ENCODE measurements around the gene SLBP.

GRCh38 chr4:1713003-1713851 is 1.1 kb upstream of the SLBP start:
- TF ChIP-seq, protein P1, sequence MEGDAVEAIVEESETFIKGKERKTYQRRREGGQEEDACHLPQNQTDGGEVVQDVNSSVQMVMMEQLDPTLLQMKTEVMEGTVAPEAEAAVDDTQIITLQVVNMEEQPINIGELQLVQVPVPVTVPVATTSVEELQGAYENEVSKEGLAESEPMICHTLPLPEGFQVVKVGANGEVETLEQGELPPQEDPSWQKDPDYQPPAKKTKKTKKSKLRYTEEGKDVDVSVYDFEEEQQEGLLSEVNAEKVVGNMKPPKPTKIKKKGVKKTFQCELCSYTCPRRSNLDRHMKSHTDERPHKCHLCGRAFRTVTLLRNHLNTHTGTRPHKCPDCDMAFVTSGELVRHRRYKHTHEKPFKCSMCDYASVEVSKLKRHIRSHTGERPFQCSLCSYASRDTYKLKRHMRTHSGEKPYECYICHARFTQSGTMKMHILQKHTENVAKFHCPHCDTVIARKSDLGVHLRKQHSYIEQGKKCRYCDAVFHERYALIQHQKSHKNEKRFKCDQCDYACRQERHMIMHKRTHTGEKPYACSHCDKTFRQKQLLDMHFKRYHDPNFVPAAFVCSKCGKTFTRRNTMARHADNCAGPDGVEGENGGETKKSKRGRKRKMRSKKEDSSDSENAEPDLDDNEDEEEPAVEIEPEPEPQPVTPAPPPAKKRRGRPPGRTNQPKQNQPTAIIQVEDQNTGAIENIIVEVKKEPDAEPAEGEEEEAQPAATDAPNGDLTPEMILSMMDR (IDR thresholded peaks at IDR 0.05 in 4 of 5, conservative IDR thresholded peaks at IDR 0.05 in 1 of 5), result no peak
- TF ChIP-seq POLR2A (IDR thresholded peaks at IDR 0.05), result no peak
